Measurements from ENCODE around the gene FBXL19. TPM values are rescaled to one million over a fixed set of nuclear protein-coding genes. Genes with fewer than 3 reads are reported as not detected.
A peak's percentile ranks its signal among the peaks of the same experiment; 100 is the strongest.

Gene FBXL19
- total RNA-seq, 1 experiment from 2014 or later: 70.8 TPM

GRCh38 chr16:30896889-30897733 is 26.3 kb upstream of the FBXL19 start:
- peak; percentile 87 to 90 for DNase-seq
- intact Hi-C loops (cut with micrococcal nuclease; ENCODE audit: unreplicated experiment): loop anchor here (1.0 to 5.0 kb wide), 4 partner anchors 25 to 245 kb away; partner anchors contain the start of genes PRR14 and SRCAP
- no peaks in the 10 kb centered on the region for H3K9me3 ChIP-seq (ENCODE audit: insufficient read depth, low read depth)
- H3K79me2 ChIP-seq (ENCODE audit: low read depth): peaks cover 9% of the 10 kb centered on the region
- ChIA-PET POLR2A (ENCODE audit: unreplicated experiment) (interaction anchor here (0.6 to 1.0 kb wide), 7 partner anchors 58 to 816 kb away, joined by 3 to 23 read pairs (median 5); partner anchors contain the start of genes ZNF646 and ZNF668), CTCF (interaction anchor here (0.7 to 1.6 kb wide), 2 partner anchors 52 to 339 kb away, joined by 4 to 7 read pairs; partner anchors contain the start of gene ZNF764)
- H3K4me3 ChIP-seq: peak overlapping the region; percentile 83
- no peak for TF ChIP-seq EZH2 (IDR thresholded peaks at IDR 0.05; ENCODE audit: low read depth)
- no peak for TF ChIP-seq CTCF (conservative IDR thresholded peaks at IDR 0.05)
- peak overlapping the region; percentile 84 for H3K4me2 ChIP-seq
- peaks cover 41% of the 10 kb centered on the region for H3K4me1 ChIP-seq (replicated peaks; ENCODE audit: insufficient read depth)
- no TSS peak for BruUV-seq (replicated peaks)
- peak overlapping the region; percentile 88 for H3K27ac ChIP-seq
- peak overlapping the region; percentile 82 for H2AFZ ChIP-seq
- no peaks in the 10 kb centered on the region for H3K9me2 ChIP-seq (ENCODE audit: insufficient read depth)
- peaks cover 40% of the 10 kb centered on the region for H3F3A ChIP-seq (ENCODE audit: insufficient read depth, low read depth)
- H3K36me3 ChIP-seq (ENCODE audit: low read depth): no peaks in the 10 kb centered on the region
- H3K27me3 ChIP-seq (ENCODE audit: insufficient read depth, low read depth): no peaks in the 10 kb centered on the region
- H4K20me1 ChIP-seq (ENCODE audit: insufficient read depth): no peaks in the 10 kb centered on the region

GRCh38 chr16:30899794-30900193 is 23.6 kb upstream of the FBXL19 start:
- H3K4me2 ChIP-seq: no peak overlapping the region
- TF ChIP-seq EZH2 (IDR thresholded peaks at IDR 0.05; ENCODE audit: low read depth) (no peak), CTCF (conservative IDR thresholded peaks at IDR 0.05) (no peak)
- no peaks in the 10 kb centered on the region for H3K36me3 ChIP-seq (ENCODE audit: low read depth)
- no peaks in the 10 kb centered on the region for H3K79me2 ChIP-seq (ENCODE audit: low read depth)
- peaks cover 42% of the 10 kb centered on the region for H3F3A ChIP-seq (ENCODE audit: insufficient read depth, low read depth)
- ChIA-PET POLR2A (ENCODE audit: unreplicated experiment) (interaction anchor here (0.8 kb wide), 1 partner anchor 152 kb away, joined by 4 read pairs; no protein-coding TSS in a partner anchor), CTCF (interaction anchor here (0.6 kb wide), 1 partner anchor 44 kb away, joined by 3 read pairs; no protein-coding TSS in a partner anchor)
- H3K27me3 ChIP-seq (ENCODE audit: insufficient read depth, low read depth): no peaks in the 10 kb centered on the region
- H3K27ac ChIP-seq: no peak overlapping the region
- DNase-seq: no peak
- H3K9me3 ChIP-seq (ENCODE audit: insufficient read depth, low read depth): no peaks in the 10 kb centered on the region
- no TSS peak for BruUV-seq (replicated peaks)
- intact Hi-C loops (cut with micrococcal nuclease; ENCODE audit: unreplicated experiment): loop anchor here (5.0 kb wide), 1 partner anchor 247 kb away; the partner anchor contains the start of gene PRR14
- H4K20me1 ChIP-seq (ENCODE audit: insufficient read depth): no peaks in the 10 kb centered on the region
- no peak overlapping the region for H2AFZ ChIP-seq
- H3K9me2 ChIP-seq (ENCODE audit: insufficient read depth): no peaks in the 10 kb centered on the region
- H3K4me1 ChIP-seq (replicated peaks; ENCODE audit: insufficient read depth): peaks cover 31% of the 10 kb centered on the region
- H3K4me3 ChIP-seq: no peak overlapping the region

- Histone ChIP-seq H3K4me2 (no peak overlapping the region), H3K9me3 (ENCODE audit: insufficient read depth, low read depth) (no peaks in the 10 kb centered on the region), H3K27ac (no peak overlapping the region), H3K36me3 (ENCODE audit: low read depth) (no peaks in the 10 kb centered on the region), H3K79me2 (ENCODE audit: low read depth) (no peaks in the 10 kb centered on the region), H3K4me1 (replicated peaks; ENCODE audit: insufficient read depth) (peaks cover 23% of the 10 kb centered on the region), H3K4me3 (no peak overlapping the region), H3F3A (ENCODE audit: insufficient read depth, low read depth) (peaks cover 38% of the 10 kb centered on the region), H2AFZ (no peak overlapping the region), H3K9me2 (ENCODE audit: insufficient read depth) (no peaks in the 10 kb centered on the region), H4K20me1 (ENCODE audit: insufficient read depth) (no peaks in the 10 kb centered on the region), H3K27me3 (ENCODE audit: insufficient read depth, low read depth) (no peaks in the 10 kb centered on the region)
- DNase-seq: no peak
- intact Hi-C loops (cut with micrococcal nuclease; ENCODE audit: unreplicated experiment): no loop called here
- POLR2A ChIA-PET (ENCODE audit: unreplicated experiment): interaction anchor here (0.8 kb wide), 1 partner anchor 153 kb away, joined by 4 read pairs; no protein-coding TSS in a partner anchor
- TF ChIP-seq EZH2 (IDR thresholded peaks at IDR 0.05; ENCODE audit: low read depth) (no peak), CTCF (conservative IDR thresholded peaks at IDR 0.05) (no peak)
- BruUV-seq (replicated peaks): no TSS peak
- CTCF ChIA-PET: interaction anchor here (0.6 to 0.7 kb wide), 2 partner anchors 43 to 271 kb away, joined by 3 read pairs; no protein-coding TSS in a partner anchor
Measured at GRCh38 chr16:30900588-30900987, 22.8 kb upstream of the FBXL19 start.
